Gastroesophageal sphincter (tissue), 3 donors: ENCODE data around the gene SLC9C1.

Source experiments
- CTCF ChIP-seq, 4 experiments: fragments of 200-600 bp in 2 of 4; fragments of 450-650 bp in 2 of 4; sonication (generic) in 1 of 4; IDR thresholded peaks; one replicate each; pipeline ENCODE4 v1.5.1; 2017 to 2019; ENCODE audit warnings: antibody characterized with exemption in 4 of 4, mild to moderate bottlenecking in 2 of 4, moderate library complexity in 2 of 4
- EP300 ChIP-seq: sonication (generic); formaldehyde crosslinking; IDR thresholded peaks from one replicate; pipeline ENCODE4 v1.6.1; 2017; ENCODE audit warnings: antibody characterized with exemption, mild to moderate bottlenecking

GRCh38 chr3:112130638-112130993, 163.4 kb downstream of the SLC9C1 start:
- TF ChIP-seq CTCF (IDR thresholded peaks at IDR 0.05), result no peak
- no peak for TF ChIP-seq EP300
